ENCODE measurements around the gene WDR93. TPM values are rescaled to one million over a fixed set of nuclear protein-coding genes. Genes with fewer than 3 reads are reported as not detected.

WDR93 gene
- total RNA-seq, 4 donors from 2014 or later = not detected

GRCh38 chr15:89732451-89733172 is 42.0 kb downstream of the WDR93 start:
- Histone ChIP-seq H3K27ac (peak overlapping the region in 1 of 4 donors; percentile 20), H3K4me3 (no peak overlapping the region), H3K27me3 (peaks cover 0 to 2% (median 0%) of the 10 kb centered on the region in 3 donors), H3K36me3 (no peaks in the 10 kb centered on the region), H3K4me1 (peaks cover 9 to 15% of the 10 kb centered on the region in 2 donors), H3K9me3 (no peaks in the 10 kb centered on the region)
- in situ Hi-C loops (cut with MboI; ENCODE audit: low sequenced_read_pairs in 4 of 4) (no loop called here), intact Hi-C loops (cut with DNase I; ENCODE audit: low total_unique reads) (no loop called here)
- TF ChIP-seq, protein P1, sequence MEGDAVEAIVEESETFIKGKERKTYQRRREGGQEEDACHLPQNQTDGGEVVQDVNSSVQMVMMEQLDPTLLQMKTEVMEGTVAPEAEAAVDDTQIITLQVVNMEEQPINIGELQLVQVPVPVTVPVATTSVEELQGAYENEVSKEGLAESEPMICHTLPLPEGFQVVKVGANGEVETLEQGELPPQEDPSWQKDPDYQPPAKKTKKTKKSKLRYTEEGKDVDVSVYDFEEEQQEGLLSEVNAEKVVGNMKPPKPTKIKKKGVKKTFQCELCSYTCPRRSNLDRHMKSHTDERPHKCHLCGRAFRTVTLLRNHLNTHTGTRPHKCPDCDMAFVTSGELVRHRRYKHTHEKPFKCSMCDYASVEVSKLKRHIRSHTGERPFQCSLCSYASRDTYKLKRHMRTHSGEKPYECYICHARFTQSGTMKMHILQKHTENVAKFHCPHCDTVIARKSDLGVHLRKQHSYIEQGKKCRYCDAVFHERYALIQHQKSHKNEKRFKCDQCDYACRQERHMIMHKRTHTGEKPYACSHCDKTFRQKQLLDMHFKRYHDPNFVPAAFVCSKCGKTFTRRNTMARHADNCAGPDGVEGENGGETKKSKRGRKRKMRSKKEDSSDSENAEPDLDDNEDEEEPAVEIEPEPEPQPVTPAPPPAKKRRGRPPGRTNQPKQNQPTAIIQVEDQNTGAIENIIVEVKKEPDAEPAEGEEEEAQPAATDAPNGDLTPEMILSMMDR (IDR thresholded peaks at IDR 0.05 in 4 of 5, conservative IDR thresholded peaks at IDR 0.05 in 1 of 5) = no peak
- no peak for TF ChIP-seq POLR2A (IDR thresholded peaks at IDR 0.05)
- DNase-seq (no peak), ATAC-seq (no peak)

DNA sequence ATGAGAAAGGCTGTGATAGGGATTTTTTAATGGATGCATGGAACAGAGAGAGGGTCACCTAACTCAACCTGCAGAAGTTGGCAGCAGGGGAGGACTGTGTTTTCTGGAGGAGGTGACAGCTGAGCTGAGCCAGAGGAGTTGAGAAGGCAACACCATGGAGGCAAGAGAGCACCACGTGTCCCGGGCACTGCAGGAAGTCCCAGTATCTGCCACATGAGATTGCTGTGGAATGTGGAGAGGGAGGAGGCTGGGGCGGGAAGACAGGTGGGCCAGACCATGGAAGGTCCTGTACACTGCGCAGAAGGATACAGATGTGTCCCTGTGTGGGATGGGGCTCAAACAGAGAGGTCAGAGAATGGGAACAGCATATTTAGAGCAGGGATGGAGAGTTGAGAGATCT is 45.2 kb downstream of the WDR93 start:
- H3K36me3 ChIP-seq = no peaks in the 10 kb centered on the region
- intact Hi-C loops (cut with DNase I; ENCODE audit: low total_unique reads) = no loop called here
- H3K4me1 ChIP-seq = no peaks in the 10 kb centered on the region
- no peak for ATAC-seq
- H3K4me3 ChIP-seq = no peak overlapping the region
- no peak for TF ChIP-seq POLR2A (IDR thresholded peaks at IDR 0.05)
- TF ChIP-seq, protein P1 (IDR thresholded peaks at IDR 0.05 in 4 of 5, conservative IDR thresholded peaks at IDR 0.05 in 1 of 5) = no peak
- in situ Hi-C loops (cut with MboI; ENCODE audit: low sequenced_read_pairs in 4 of 4) = no loop called here
- no peak overlapping the region for H3K27ac ChIP-seq
- no peaks in the 10 kb centered on the region for H3K9me3 ChIP-seq
- peaks cover 0 to 2% (median 0%) of the 10 kb centered on the region in 3 donors for H3K27me3 ChIP-seq
- DNase-seq = no peak

DNA sequence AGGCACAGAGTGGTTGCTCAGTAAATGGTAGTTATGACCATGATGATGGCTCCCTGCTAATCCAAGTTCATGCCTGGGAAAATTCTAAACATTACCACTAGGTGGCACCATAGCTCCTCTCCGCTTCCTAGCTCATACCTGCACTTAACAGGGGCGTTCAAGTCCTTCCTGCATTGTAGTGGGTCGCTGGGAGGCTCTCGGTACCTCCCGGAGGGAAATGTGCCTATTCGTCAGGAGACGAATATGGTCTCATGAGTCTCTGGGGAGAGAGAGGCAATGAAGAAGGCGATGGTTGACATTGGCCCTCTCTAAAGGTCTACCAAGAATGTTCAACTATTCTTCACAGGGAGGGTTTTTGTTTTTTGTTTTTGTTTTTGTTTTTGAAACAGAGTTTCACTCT is 49.5 kb downstream of the WDR93 start:
- in situ Hi-C loops (cut with MboI; ENCODE audit: low sequenced_read_pairs in 4 of 4) (no loop called here), intact Hi-C loops (cut with DNase I; ENCODE audit: low total_unique reads) (no loop called here)
- TF ChIP-seq POLR2A (IDR thresholded peaks at IDR 0.05) = no peak
- TF ChIP-seq, protein P1 (IDR thresholded peaks at IDR 0.05 in 4 of 5, conservative IDR thresholded peaks at IDR 0.05 in 1 of 5) = peak; percentile 73 to 94 (median 86)
- peak; percentile 28 to 39 for DNase-seq
- no peaks in the 10 kb centered on the region for H3K27me3 ChIP-seq
- H3K27ac ChIP-seq = no peak overlapping the region
- no peaks in the 10 kb centered on the region for H3K36me3 ChIP-seq
- H3K9me3 ChIP-seq = no peaks in the 10 kb centered on the region
- no peaks in the 10 kb centered on the region for H3K4me1 ChIP-seq
- no peak overlapping the region for H3K4me3 ChIP-seq
- peak; percentile 88 to 95 for ATAC-seq

- TF ChIP-seq POLR2A (IDR thresholded peaks at IDR 0.05) = no peak
- TF ChIP-seq, protein P1 (IDR thresholded peaks at IDR 0.05 in 4 of 5, conservative IDR thresholded peaks at IDR 0.05 in 1 of 5) = no peak
- ATAC-seq = no peak
- intact Hi-C loops (cut with DNase I; ENCODE audit: low total_unique reads) = no loop called here
These were observed 52.4 kb downstream of the WDR93 start for GRCh38 chr15:89743011-89743410.

More at GRCh38 chr15:89743011-89743410, 52.4 kb downstream of the WDR93 start:
- Histone ChIP-seq H3K27ac (no peak overlapping the region), H3K27me3 (peaks cover 0 to 2% (median 0%) of the 10 kb centered on the region in 3 donors), H3K36me3 (no peaks in the 10 kb centered on the region), H3K9me3 (no peaks in the 10 kb centered on the region), H3K4me1 (no peaks in the 10 kb centered on the region), H3K4me3 (no peak overlapping the region)
- DNase-seq = no peak
- in situ Hi-C loops (cut with MboI; ENCODE audit: low sequenced_read_pairs in 4 of 4) = no loop called here
